Measurements from ENCODE around the gene PPP1R3E.
"Not testable (repeated sequence)": the region's sequence is repeated elsewhere in the genome, so short reads cannot be mapped to it uniquely, and the experiment has no call there.

PPP1R3E gene

GRCh38 chr14:23302290-23303225 lies at the start of gene PPP1R3E:
PPP1R3E (minus strand) TSS chr14:23302859; CDS start chr14:23302576, 283 bp downstream.
- FAIRE-seq (peak; percentile 85), DNase-seq (ENCODE audit: insufficient read length, low spot score) (peak; percentile 42)

- no peak for FAIRE-seq
- DNase-seq (ENCODE audit: insufficient read length, low spot score): no peak
Observed at GRCh38 chr14:23351681-23352505, 49.2 kb upstream of the PPP1R3E start.

GRCh38 chr14:23349156-23349845 lies 46.6 kb upstream of the PPP1R3E start:
- no peak for DNase-seq (ENCODE audit: insufficient read length, low spot score)
- FAIRE-seq: no peak

- no peak for FAIRE-seq
Observed at GRCh38 chr14:23348297-23348655, 45.6 kb upstream of the PPP1R3E start.

GRCh38 chr14:23347406-23348296 lies 45.0 kb upstream of the PPP1R3E start:
- FAIRE-seq (no peak), DNase-seq (ENCODE audit: insufficient read length, low spot score) (no peak)

More at GRCh38 chr14:23348297-23348655, 45.6 kb upstream of the PPP1R3E start:
- no peak for DNase-seq (ENCODE audit: insufficient read length, low spot score)

GRCh38 chr14:23346693-23347405 lies 44.2 kb upstream of the PPP1R3E start:
- DNase-seq (ENCODE audit: insufficient read length, low spot score): no peak
- no peak for FAIRE-seq

GRCh38 chr14:23345987-23346692 lies 43.5 kb upstream of the PPP1R3E start:
- DNase-seq (ENCODE audit: insufficient read length, low spot score) (no peak), FAIRE-seq (no peak)

- no peak for FAIRE-seq
- DNase-seq (ENCODE audit: insufficient read length, low spot score): no peak
Observed at GRCh38 chr14:23344481-23344880, 41.8 kb upstream of the PPP1R3E start.

GRCh38 chr14:23339506-23340268 lies 37.0 kb upstream of the PPP1R3E start:
- DNase-seq (ENCODE audit: insufficient read length, low spot score): no peak

GRCh38 chr14:23335623-23336022 lies 33.0 kb upstream of the PPP1R3E start:
- FAIRE-seq (no peak), DNase-seq (ENCODE audit: insufficient read length, low spot score) (no peak)

More at GRCh38 chr14:23339506-23340268, 37.0 kb upstream of the PPP1R3E start:
- FAIRE-seq: no peak

- peak; percentile 67 for FAIRE-seq
- peak; percentile 69 for DNase-seq (ENCODE audit: insufficient read length, low spot score)
Observed at GRCh38 chr14:23327947-23328744, 25.5 kb upstream of the PPP1R3E start.

- FAIRE-seq: no peak
- no peak for DNase-seq (ENCODE audit: insufficient read length, low spot score)
Observed at GRCh38 chr14:23326491-23327332, 24.1 kb upstream of the PPP1R3E start.

- not testable (repeated sequence) for FAIRE-seq; DNase-seq (ENCODE audit: insufficient read length, low spot score)
Observed at GRCh38 chr14:23325746-23326145, 23.1 kb upstream of the PPP1R3E start.

- DNase-seq (ENCODE audit: insufficient read length, low spot score) (no peak), FAIRE-seq (no peak)
Observed at GRCh38 chr14:23324993-23325392, 22.3 kb upstream of the PPP1R3E start.

- DNase-seq (ENCODE audit: insufficient read length, low spot score): no peak
- FAIRE-seq: no peak
Observed at GRCh38 chr14:23324455-23324846, 21.8 kb upstream of the PPP1R3E start.

- no peak for DNase-seq (ENCODE audit: insufficient read length, low spot score)
- FAIRE-seq: no peak
Observed at GRCh38 chr14:23323838-23324454, 21.3 kb upstream of the PPP1R3E start.

All from GM19239 (cell line).